NCI-H526 treated with DMSO at 0.1 percent for 48 hours (cell line): ENCODE data around the gene ARF1.

Experiments used
- DNase-seq: peaks from one replicate; lab custom pipeline; 2025; lab: John Stamatoyannopoulos, UW

ARF1 gene

DNA sequence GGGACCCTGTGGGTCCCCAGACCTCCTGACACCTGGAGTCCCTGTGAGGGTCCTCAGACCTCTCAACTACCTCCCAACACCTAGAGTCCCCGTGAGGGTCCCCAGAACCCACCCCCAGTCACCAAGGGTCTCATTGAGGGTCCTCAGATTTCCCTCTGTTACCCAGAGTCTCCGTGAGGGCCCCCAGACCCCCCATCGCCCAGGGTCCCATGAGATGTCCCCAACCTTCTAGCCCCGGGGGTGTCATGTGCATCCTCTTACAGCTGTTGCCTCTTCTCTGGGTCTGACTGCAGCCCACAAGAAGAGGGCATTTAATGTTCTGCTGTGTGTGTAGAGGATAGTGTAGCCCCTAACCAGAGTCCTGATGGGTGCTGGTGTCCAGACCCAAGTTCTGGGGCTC lies 65.3 kb downstream of the ARF1 start:
- no peak for DNase-seq

DNA sequence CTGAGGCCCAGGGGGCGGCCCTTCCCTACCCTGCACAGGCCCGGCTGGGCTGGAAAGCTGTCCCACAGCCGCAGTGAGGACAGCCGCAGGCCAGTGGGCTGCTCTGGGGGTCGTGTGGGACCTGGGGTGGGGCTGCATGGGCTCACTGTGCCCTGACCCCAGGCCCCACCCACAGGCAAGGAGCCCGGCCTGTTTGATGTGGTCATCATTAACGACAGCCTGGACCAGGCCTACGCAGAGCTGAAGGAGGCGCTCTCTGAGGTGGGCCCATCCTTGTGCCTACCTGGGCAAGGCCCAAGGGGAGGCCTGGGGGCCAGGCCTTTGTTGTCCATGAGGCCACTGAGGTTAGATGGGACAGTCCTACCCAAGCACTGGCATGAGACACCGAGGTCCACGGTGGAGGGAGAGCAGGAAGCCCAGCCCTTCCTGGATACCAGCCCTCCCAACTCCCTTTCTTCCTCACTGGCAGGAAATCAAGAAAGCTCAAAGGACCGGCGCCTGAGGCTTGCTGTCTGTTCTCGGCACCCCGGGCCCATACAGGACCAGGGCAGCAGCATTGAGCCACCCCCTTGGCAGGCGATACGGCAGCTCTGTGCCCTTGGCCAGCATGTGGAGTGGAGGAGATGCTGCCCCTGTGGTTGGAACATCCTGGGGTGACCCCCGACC lies 65.8 kb downstream of the ARF1 start:
- no peak for DNase-seq
